Kidney (tissue), 14 donors: ENCODE measurements around the gene IL4I1. TPM values are rescaled to one million over a fixed set of nuclear protein-coding genes. Genes with fewer than 3 reads are reported as not detected.

Source experiments
- DNase-seq, 5 donors: peaks; one replicate each; pipeline ENCODE4 v3.0.0-alpha.2; 2013 to 2020
- FAIRE-seq: peaks from 2 replicates; lab custom pipeline; 2012; peaks lifted over from hg19 to GRCh38; lab: Jason Lieb, UNC
- H3K27ac ChIP-seq, 2 donors: one replicate each; pipeline ENCODE4 v1.7.0; 2013; ENCODE audit warnings: low read depth in 2 of 2, low read length in 2 of 2, inconsistent platforms in 1 of 2
- H3K27me3 ChIP-seq: one replicate; pipeline ENCODE4 v1.7.1; 2013; ENCODE audit warnings: low read length, inconsistent platforms; ENCODE audit not compliant: control insufficient read depth, insufficient read depth
- H3K36me3 ChIP-seq, 3 donors: one replicate each; pipeline versions ENCODE4 v1.7.0 to v1.7.1; 2013; ENCODE audit warnings: low read length in 3 of 3, control low read depth in 1 of 3, inconsistent platforms in 1 of 3; ENCODE audit not compliant: insufficient read depth in 3 of 3, control insufficient read depth in 2 of 3
- H3K4me1 ChIP-seq, 3 donors: one replicate each; pipeline versions ENCODE4 v1.7.0 to v1.7.1; 2013; ENCODE audit warnings: low read length in 3 of 3, inconsistent platforms in 1 of 3, low read depth in 1 of 3; ENCODE audit not compliant: control insufficient read depth in 2 of 3, insufficient read depth in 2 of 3
- H3K4me3 ChIP-seq, 3 donors: one replicate each; pipeline versions ENCODE4 v1.7.0 to v1.8.1; 2013; ENCODE audit warnings: low read length in 3 of 3, control low read depth in 1 of 3, inconsistent platforms in 1 of 3
- H3K9ac ChIP-seq, 3 donors: one replicate each; pipeline versions ENCODE4 v1.7.0 to v1.7.1; 2013; ENCODE audit warnings: low read length in 3 of 3, control low read depth in 1 of 3, inconsistent platforms in 1 of 3
- H3K9me3 ChIP-seq, 3 donors: one replicate each; pipeline versions ENCODE4 v1.7.0 to v1.7.1; 2013; ENCODE audit warnings: low read length in 3 of 3, control low read depth in 1 of 3, inconsistent platforms in 1 of 3; ENCODE audit not compliant: control insufficient read depth in 2 of 3, insufficient read depth in 1 of 3
- intact Hi-C: fragments of 100-400 bp; cut with DNase I; formaldehyde crosslinking; loops from one replicate; pipeline ENCODE4 v1.11.1; 2022
- polyA plus RNA-seq: library from polyadenylated mRNA; stranded (reverse); fragments of 350-450 nt; fragmentation: Illumina TruSeq; extraction: RNeasy Lipid Tissue Mini Kit (QIAGEN cat#74804); gene quantifications from one replicate; pipeline ENCODE4 v1.2.3, GENCODE V29; 2014; ENCODE audit warnings: low read depth, low replicate concordance; ENCODE audit not compliant: insufficient read depth
- total RNA-seq: library from RNA; stranded (reverse); fragmentation: NEBNext Ultra II Directional; extraction: Animal tissue kit (Norgen Biotek cat#: 25700); gene quantifications from one replicate; pipeline ENCODE4 v1.2.1, GENCODE V29; 2021
- TF ChIP-seq, protein P1 (sequence below): IDR thresholded peaks from 3 replicates; pipeline ENCODE4 v1.5.1; 2012; ENCODE audit warnings: mild to moderate bottlenecking, moderate library complexity, borderline replicate concordance; ENCODE audit not compliant: insufficient read depth; ENCODE audit errors: extremely low read depth
- donor health status: control.
- donor health status: control.
- donor health status: control.
- donor health status: control.
- donor health status: control.
- donor health status: DM: yes; HTN: yes; CAD: no.
- donor health status: Normal renal cell carcinoma (clear cell type).

The IL4I1 gene
- total and polyA plus RNA-seq, 2 donors from 2014 or later = 0.82 to 12.8 TPM

DNA sequence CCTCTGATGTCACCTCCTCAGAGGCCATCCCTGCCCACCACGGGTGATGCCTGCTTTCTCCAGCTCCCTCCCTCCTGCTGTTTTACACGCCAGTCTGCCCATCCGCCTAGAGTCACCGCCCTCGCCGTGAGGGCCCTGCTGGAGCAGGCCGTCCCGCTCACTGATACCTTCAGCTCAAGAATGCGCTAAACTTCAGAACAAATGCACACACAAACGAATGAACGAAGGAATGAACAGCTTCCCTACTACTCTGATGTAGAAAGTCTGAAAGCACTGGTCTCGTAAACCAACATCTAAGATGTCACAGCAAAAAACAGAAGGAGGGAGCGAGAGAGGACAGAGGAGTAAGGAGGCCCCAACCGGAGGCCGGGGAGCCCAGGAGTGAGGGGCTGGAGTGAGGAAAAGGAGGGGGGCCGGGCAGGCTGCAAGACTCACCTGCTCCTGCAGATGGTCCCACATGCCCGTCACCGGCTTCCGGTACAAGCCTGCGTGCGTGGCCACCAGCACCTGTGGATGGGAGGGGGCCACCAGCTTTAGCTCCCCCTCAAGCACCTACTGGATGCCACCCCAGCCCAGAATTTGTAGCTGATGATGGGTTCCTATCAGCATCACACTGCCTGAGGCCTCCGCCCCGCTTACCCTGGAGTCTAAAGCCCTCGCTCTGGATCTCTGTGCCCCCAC is 33.3 kb downstream of the IL4I1 start:
- Histone ChIP-seq H3K4me1 (peaks cover 0 to 16% (median 8%) of the 10 kb centered on the region in 3 donors), H3K27me3 (no peaks in the 10 kb centered on the region), H3K27ac (no peak overlapping the region), H3K36me3 (peaks cover 6 to 22% (median 11%) of the 10 kb centered on the region in 3 donors), H3K9ac (no peak overlapping the region), H3K4me3 (no peak overlapping the region), H3K9me3 (no peaks in the 10 kb centered on the region)
- DNase-seq (no peak), FAIRE-seq (no peak)
- intact Hi-C loops = no loop called here
- TF ChIP-seq, protein P1, sequence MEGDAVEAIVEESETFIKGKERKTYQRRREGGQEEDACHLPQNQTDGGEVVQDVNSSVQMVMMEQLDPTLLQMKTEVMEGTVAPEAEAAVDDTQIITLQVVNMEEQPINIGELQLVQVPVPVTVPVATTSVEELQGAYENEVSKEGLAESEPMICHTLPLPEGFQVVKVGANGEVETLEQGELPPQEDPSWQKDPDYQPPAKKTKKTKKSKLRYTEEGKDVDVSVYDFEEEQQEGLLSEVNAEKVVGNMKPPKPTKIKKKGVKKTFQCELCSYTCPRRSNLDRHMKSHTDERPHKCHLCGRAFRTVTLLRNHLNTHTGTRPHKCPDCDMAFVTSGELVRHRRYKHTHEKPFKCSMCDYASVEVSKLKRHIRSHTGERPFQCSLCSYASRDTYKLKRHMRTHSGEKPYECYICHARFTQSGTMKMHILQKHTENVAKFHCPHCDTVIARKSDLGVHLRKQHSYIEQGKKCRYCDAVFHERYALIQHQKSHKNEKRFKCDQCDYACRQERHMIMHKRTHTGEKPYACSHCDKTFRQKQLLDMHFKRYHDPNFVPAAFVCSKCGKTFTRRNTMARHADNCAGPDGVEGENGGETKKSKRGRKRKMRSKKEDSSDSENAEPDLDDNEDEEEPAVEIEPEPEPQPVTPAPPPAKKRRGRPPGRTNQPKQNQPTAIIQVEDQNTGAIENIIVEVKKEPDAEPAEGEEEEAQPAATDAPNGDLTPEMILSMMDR = no peak

DNA sequence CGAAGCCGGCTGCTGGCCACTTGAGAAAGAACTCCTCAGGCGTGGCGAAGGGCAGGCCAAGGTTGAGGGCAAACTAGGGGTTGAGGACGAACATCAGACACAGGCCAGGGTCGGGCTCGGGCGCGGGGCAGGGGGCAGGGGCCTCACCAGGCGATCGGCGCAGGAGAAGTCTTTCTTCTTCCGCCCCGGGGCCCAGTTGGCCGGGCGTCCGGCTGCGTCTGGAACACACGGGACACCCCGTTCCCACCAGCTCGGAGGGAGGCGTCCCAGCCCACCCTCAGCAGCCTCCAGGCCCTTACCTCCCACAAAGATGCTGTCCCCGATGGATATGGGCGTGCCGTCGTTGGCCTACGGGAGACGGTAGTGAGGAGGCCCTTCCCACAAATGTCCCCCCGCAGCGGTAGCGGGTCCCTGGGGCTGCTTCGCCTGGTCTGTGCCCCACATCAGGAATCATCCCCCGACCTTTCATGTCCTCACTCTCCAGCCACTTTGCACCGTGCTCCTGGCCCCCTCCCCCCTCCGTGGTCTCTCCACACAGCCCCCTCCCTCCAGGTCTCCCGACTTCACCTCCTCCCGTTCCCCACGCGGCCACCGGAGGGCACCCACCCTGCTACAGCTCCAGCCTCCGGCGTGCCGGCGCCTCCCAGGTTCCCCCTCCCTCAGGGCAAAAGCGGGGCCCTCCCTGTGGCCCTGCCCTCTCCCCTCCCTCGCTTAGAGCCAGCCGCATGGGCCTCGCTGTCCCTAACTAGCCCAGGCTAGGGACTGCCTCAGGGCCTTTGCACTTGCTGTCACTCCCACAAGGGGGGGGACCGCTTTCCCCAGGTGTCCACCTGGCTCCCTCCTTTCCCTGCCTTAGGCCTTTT is 34.1 kb downstream of the IL4I1 start:
- TF ChIP-seq, protein P1 = no peak
- DNase-seq (peak in 2 of 5 donors; percentile 45 to 73), FAIRE-seq (no peak)
- peaks cover 0 to 14% (median 8%) of the 10 kb centered on the region in 3 donors for H3K4me1 ChIP-seq
- H3K27me3 ChIP-seq = no peaks in the 10 kb centered on the region
- H3K9ac ChIP-seq = no peak overlapping the region
- no peak overlapping the region for H3K27ac ChIP-seq
- no peaks in the 10 kb centered on the region for H3K9me3 ChIP-seq
- intact Hi-C loops = no loop called here
- H3K4me3 ChIP-seq = no peak overlapping the region
- peaks cover 6 to 23% (median 12%) of the 10 kb centered on the region in 3 donors for H3K36me3 ChIP-seq

DNA sequence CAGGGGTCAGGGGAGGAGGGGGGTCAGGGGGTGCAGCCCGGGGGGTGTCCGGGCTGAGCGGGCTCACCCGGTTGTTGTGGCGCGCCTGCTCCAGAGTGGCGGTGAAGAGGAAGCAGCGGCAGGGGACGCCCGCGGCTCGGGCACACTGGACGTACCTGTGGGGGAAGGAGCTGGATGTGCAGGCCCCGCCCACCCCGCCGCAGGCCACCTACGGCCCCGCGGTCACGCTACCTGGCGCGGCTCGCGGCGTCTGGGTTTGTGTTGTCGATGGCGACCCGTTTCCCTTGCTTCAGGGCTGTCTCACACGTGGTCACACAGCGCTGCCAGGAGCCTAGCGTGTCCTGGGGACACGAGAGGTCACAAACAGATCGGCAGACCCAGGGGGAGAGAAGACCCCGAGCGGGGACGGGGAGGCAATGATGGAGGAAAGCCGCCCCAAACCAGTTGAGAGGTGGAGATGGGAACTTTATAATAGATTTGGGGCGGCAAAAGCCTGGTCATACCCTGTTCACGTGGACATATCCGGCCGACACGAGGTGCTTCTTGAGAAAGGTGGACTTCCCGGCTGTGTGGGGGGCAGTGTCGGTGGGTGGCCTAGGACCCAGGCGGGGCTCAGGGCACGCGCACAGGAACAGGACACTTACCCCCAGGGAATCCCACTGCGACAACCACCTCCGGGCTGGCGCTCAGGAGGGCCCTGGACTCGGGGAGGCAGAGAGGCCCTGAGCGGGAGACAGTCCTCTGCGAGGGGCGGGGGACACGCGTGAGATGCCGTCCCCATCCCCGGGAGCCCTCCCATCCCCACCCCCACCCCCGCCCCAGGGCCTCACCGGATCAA is 34.9 kb downstream of the IL4I1 start:
- FAIRE-seq (no peak), DNase-seq (peak; percentile 61 to 85 (median 63))
- H3K36me3 ChIP-seq = peaks cover 6 to 29% (median 14%) of the 10 kb centered on the region in 3 donors
- no peak overlapping the region for H3K4me3 ChIP-seq
- H3K9ac ChIP-seq = no peak overlapping the region
- no peak overlapping the region for H3K27ac ChIP-seq
- H3K9me3 ChIP-seq = no peaks in the 10 kb centered on the region
- H3K4me1 ChIP-seq = peaks cover 0 to 13% (median 8%) of the 10 kb centered on the region in 3 donors
- no peaks in the 10 kb centered on the region for H3K27me3 ChIP-seq
- TF ChIP-seq, protein P1 = no peak
- intact Hi-C loops = no loop called here
